RWPE1 (cell line): ENCODE results near the gene STAT5B.
A peak's percentile ranks its signal among the peaks of the same experiment; 100 is the strongest.

Experiments used
- CTCF ChIA-PET: fragments of 350-600 bp; sonication (Branson Sonifier 250); formaldehyde crosslinking; extraction: SDS; loops from one replicate; lab custom pipeline; 2021; lab: Yijun Ruan, JAX
- POLR2A ChIA-PET: fragments of 400-600 bp; formaldehyde crosslinking; extraction: SDS; loops from one replicate; lab custom pipeline; 2020; ENCODE audit warnings: antibody characterized with exemption; ENCODE audit not compliant: low non-redundant PET; lab: Yijun Ruan, JAX
- DNase-seq: peaks from one replicate; pipeline ENCODE4 v3.0.0; 2012; ENCODE audit warnings: low spot score
- H3K27ac ChIP-seq: fragments of 450-650 bp; 2 replicates; pipeline ENCODE4 v1.5.1; 2017
- CTCF ChIP-seq: fragments of 450-650 bp; conservative IDR thresholded peaks from 2 replicates; pipeline ENCODE4 v1.5.1; 2017; ENCODE audit warnings: low read depth, mild to moderate bottlenecking

Gene STAT5B

GRCh38 chr17:42276609-42277341, 584 bp upstream of the STAT5B start:
- TF ChIP-seq CTCF, result no peak
- peak overlapping the region; percentile 70 for H3K27ac ChIP-seq
- ChIA-PET POLR2A (no interaction called here), CTCF (interaction anchor here (0.5 to 0.8 kb wide), 2 partner anchors 82 to 163 kb away, joined by 3 to 4 read pairs; no protein-coding TSS in a partner anchor)
- peak; percentile 57 for DNase-seq

GRCh38 chr17:42275527-42276358, 448 bp downstream of the STAT5B start:
- no peak for DNase-seq
- TF ChIP-seq CTCF, result no peak
- peak overlapping the region; percentile 70 for H3K27ac ChIP-seq
- ChIA-PET POLR2A (no interaction called here), CTCF (interaction anchor here (0.9 to 1.0 kb wide), 2 partner anchors 29 to 251 kb away, joined by 3 to 6 read pairs; no protein-coding TSS in a partner anchor)

- no peak for DNase-seq
- POLR2A ChIA-PET, result no interaction called here
- H3K27ac ChIP-seq, result no peak overlapping the region
- TF ChIP-seq CTCF, result no peak
- CTCF ChIA-PET, result interaction anchor here (0.6 to 1.0 kb wide), 4 partner anchors 9 to 251 kb away, joined by 3 to 6 read pairs (median 4); no protein-coding TSS in a partner anchor
Measured at GRCh38 chr17:42274812-42275526, 1.2 kb downstream of the STAT5B start.

- ChIA-PET POLR2A (no interaction called here), CTCF (interaction anchor here (0.6 kb wide), 1 partner anchor 9 kb away, joined by 4 read pairs; no protein-coding TSS in a partner anchor)
- DNase-seq, result no peak
- H3K27ac ChIP-seq, result no peak overlapping the region
- TF ChIP-seq CTCF, result no peak
Measured at GRCh38 chr17:42274253-42274542, 2.0 kb downstream of the STAT5B start.

- ChIA-PET POLR2A (no interaction called here), CTCF (interaction anchor here (0.5 to 1.1 kb wide), 4 partner anchors 8 to 1599 kb away, joined by 3 to 4 read pairs (median 4); no protein-coding TSS in a partner anchor)
- TF ChIP-seq CTCF, result no peak
- no peak overlapping the region for H3K27ac ChIP-seq
- DNase-seq, result no peak
Measured at GRCh38 chr17:42273474-42274252, 2.5 kb downstream of the STAT5B start.
